ENCODE measurements around the gene ITIH3. TPM values are rescaled to one million over a fixed set of nuclear protein-coding genes. Genes with fewer than 3 reads are reported as not detected.

Gene ITIH3
- total and polyA plus RNA-seq, 2 of the 8 experiments (the other 6 are each of a cell fraction or from before 2014, with no cell fraction given), result not detected

- no peak overlapping the region for H3K56ac ChIP-seq (replicated peaks; ENCODE audit: insufficient read length, low read depth, low read length)
- no peak overlapping the region for H3K9ac ChIP-seq (replicated peaks in 1 of 4; ENCODE audit: extremely low read depth in 1 of 4, low read depth in 3 of 4, low read length in 3 of 4)
- no peaks in the 10 kb centered on the region for H3K79me2 ChIP-seq (ENCODE audit: control insufficient read depth in 1 of 2, insufficient read depth in 2 of 2, low read length in 2 of 2)
- no peaks in the 10 kb centered on the region for H4K20me1 ChIP-seq (replicated peaks in 1 of 2; ENCODE audit: control insufficient read depth in 1 of 2, insufficient read depth in 2 of 2, low read length in 2 of 2)
- no peak overlapping the region for H3K23ac ChIP-seq (ENCODE audit: insufficient read length)
- no peak overlapping the region for H2BK5ac ChIP-seq (ENCODE audit: low read depth, low read length)
- no peaks in the 10 kb centered on the region for H3K36me3 ChIP-seq (ENCODE audit: control insufficient read depth in 2 of 4, insufficient read depth in 4 of 4, low read length in 3 of 4)
- CTCF ChIA-PET (ENCODE audit: partially characterized antibody), result interaction anchor here (0.6 to 7.5 kb wide), 3 partner anchors 12 to 1162 kb away, joined by 3 to 73 read pairs (median 7); partner anchors contain the start of gene MUSTN1
- H3K14ac ChIP-seq (ENCODE audit: insufficient read length), result no peak overlapping the region
- no peak overlapping the region for H2BK20ac ChIP-seq (ENCODE audit: low read length)
- no peak overlapping the region for H4K91ac ChIP-seq (replicated peaks; ENCODE audit: insufficient read length, low read length)
- no peak for FAIRE-seq
- no peak overlapping the region for H2AFZ ChIP-seq (ENCODE audit: low read length)
- H3K4ac ChIP-seq (replicated peaks; ENCODE audit: insufficient read length, low read depth, low read length), result no peak overlapping the region
- H3K18ac ChIP-seq (ENCODE audit: extremely low read depth, low read length), result no peak overlapping the region
- TF ChIP-seq SAP30 (IDR thresholded peaks at IDR 0.05; ENCODE audit: insufficient read depth, insufficient replicate concordance, low read length), result no peak
- no peak for TF ChIP-seq USF2 (IDR thresholded peaks at IDR 0.05; ENCODE audit: low read length)
- no peak for TF ChIP-seq GABPA (IDR thresholded peaks at IDR 0.05; ENCODE audit: borderline replicate concordance, insufficient read depth, low read length)
- no peak for TF ChIP-seq EZH2 (IDR thresholded peaks at IDR 0.05; ENCODE audit: low read depth, low read length, severe bottlenecking)
- TF ChIP-seq BRCA1 (IDR thresholded peaks at IDR 0.05; ENCODE audit: low read depth, low read length), result no peak
- no peak for TF ChIP-seq RFX5 (IDR thresholded peaks at IDR 0.05; ENCODE audit: borderline replicate concordance, low read depth, low read length)
- TF ChIP-seq SIX5 (IDR thresholded peaks at IDR 0.05; ENCODE audit: low read depth, low read length), result no peak
- no peak for TF ChIP-seq RNF2 (IDR thresholded peaks at IDR 0.05; ENCODE audit: borderline replicate concordance, low read depth, low read length, missing control alignments, poor library complexity, severe bottlenecking)
- no peak for TF ChIP-seq EP300 (IDR thresholded peaks at IDR 0.05; ENCODE audit: borderline replicate concordance in 1 of 2, low read depth in 2 of 2, low read length in 2 of 2)
- no peak for TF ChIP-seq SP2 (IDR thresholded peaks at IDR 0.05; ENCODE audit: low read length)
- no peak for TF ChIP-seq E2F6 (IDR thresholded peaks at IDR 0.05)
- H3K27me3 ChIP-seq (replicated peaks in 1 of 4; ENCODE audit: control insufficient read depth in 3 of 4, extremely low read depth in 1 of 4, insufficient read depth in 3 of 4, low read length in 3 of 4), result no peaks in the 10 kb centered on the region
- no peak overlapping the region for H2BK12ac ChIP-seq (ENCODE audit: low read depth, low read length)
- no peak for DNase-seq (ENCODE audit: low read depth in 1 of 2, low spot score in 2 of 2)
- no peak overlapping the region for H2AK5ac ChIP-seq (ENCODE audit: low read depth, low read length)
- H3K79me1 ChIP-seq (ENCODE audit: low read depth, low read length), result no peaks in the 10 kb centered on the region
- H2BK15ac ChIP-seq (ENCODE audit: low read length), result no peak overlapping the region
- POLR2A ChIA-PET (ENCODE audit: partially characterized antibody), result interaction anchor here (0.9 kb wide), 1 partner anchor 137 kb away, joined by 3 read pairs; no protein-coding TSS in a partner anchor
- H3K9me3 ChIP-seq (ENCODE audit: insufficient read depth in 2 of 2, low read depth in 1 of 2, low read length in 1 of 2), result no peaks in the 10 kb centered on the region
- no peaks in the 10 kb centered on the region for H3K23me2 ChIP-seq (ENCODE audit: low read depth, low read length)
- H3K4me2 ChIP-seq (ENCODE audit: insufficient read depth in 1 of 2, low read depth in 2 of 2, low read length in 2 of 2), result no peak overlapping the region
- H3K4me3 ChIP-seq (ENCODE audit: extremely low read depth in 1 of 4, insufficient read depth in 2 of 4, low read depth in 3 of 4, low read length in 4 of 4), result no peak overlapping the region
- H4K5ac ChIP-seq (ENCODE audit: insufficient read length, low read depth, low read length), result no peak overlapping the region
- H3K4me1 ChIP-seq (replicated peaks in 1 of 4; ENCODE audit: control insufficient read depth in 3 of 4, insufficient read depth in 4 of 4, low read length in 3 of 4), result peaks cover 0 to 7% (median 3%) of the 10 kb centered on the region in 4 experiments; a peak in 2 of 7 replicates
- no peak overlapping the region for H3K27ac ChIP-seq (ENCODE audit: low read depth, low read length)
- no peak overlapping the region for H4K8ac ChIP-seq (ENCODE audit: extremely low read depth, insufficient read depth, low read length)
- 87% methylated on average over 9 of the region's 10 CpGs; no CpG with 5 or more reads in 1 of the 2 experiments for WGBS, 2 experiments (ENCODE audit: extremely low coverage in 1 of 2, insufficient coverage in 1 of 2, insufficient read length in 1 of 2, insufficient replicate concordance in 2 of 2, low coverage in 1 of 2, low lambda C conversion rate in 2 of 2, missing lambda C conversion rate in 1 of 2)
- no peak overlapping the region for H2BK120ac ChIP-seq (replicated peaks; ENCODE audit: low read depth, low read length)
These were observed 29.4 kb downstream of the ITIH3 start for GRCh38 chr3:52824037-52824436.
